NCI-H82 treated with DMSO at 0.1 percent for 48 hours (cell line): ENCODE results near the gene JPT2.
"Not testable (repeated sequence)": the region's sequence is repeated elsewhere in the genome, so short reads cannot be mapped to it uniquely, and the experiment has no call there.

Source experiments
- DNase-seq: peaks from one replicate; lab custom pipeline; 2025; ENCODE audit not compliant: unreplicated experiment; lab: John Stamatoyannopoulos, UW

Gene JPT2

DNA sequence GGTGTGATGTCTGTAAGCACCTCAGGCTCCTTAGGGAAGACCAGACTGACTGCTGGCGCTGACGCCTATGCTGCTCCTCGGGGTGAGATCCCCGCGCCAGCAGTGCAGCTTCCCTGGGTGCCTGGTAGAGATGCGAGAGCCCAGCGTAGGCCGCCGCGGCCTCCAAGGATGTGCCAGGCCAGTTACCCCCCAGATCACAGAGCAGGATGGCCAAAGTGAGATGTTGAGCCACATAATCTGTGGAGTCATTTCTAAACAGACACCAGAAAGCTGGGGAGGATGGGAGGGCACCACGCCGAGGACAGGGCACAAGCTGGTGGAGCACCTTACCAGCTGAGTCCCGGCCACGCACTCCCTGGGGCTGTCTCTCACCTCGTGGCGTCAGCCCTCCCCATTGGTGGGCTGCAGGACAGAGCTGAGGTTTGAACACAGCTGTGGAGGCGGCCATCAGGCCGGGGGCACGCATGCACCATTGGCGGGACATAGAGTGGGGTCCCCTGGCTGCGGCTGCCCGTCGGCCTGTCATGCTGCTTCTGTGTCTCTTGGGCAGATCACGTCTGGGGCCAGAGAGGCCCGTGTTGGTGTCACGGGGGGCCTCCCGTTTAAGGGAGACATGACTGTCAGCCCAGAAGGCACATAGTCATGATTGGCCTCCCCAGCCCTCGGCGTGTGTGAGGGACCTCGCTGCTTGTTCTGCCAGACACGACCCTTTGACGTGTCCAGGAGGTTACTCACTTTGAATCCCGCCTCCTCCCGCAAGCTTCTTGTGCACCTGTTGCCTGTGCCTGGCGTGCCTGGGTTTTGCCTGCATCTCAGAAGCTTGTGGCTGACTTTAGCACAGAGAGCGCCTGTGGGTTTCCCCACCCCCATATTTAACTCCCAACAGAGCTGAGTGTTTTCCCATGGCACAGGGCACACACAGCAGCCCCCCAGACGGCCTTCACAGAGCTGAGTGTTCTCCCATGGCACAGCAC lies 49.9 kb downstream of the JPT2 start:
- no peak for DNase-seq

DNA sequence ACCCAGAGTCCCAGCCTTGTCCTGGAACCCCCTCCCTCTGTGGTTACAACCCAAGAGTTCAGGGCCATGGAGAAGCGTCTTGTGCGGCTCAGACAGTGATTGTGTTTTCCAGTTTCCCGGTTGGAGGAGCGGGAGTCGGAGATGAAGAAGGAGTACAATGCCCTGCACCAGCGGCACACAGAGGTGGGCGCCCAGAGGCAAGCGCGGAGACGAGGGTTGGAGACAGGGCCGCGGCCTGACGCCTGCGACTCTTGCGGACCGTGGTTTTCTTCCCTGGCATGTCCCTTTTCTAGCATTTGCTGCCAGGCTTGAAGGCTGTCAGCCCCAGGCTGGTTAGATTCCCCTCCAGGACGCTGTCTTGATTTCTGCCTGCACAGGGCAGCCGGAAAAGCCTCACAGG lies 50.9 kb downstream of the JPT2 start:
- DNase-seq, result no peak

DNA sequence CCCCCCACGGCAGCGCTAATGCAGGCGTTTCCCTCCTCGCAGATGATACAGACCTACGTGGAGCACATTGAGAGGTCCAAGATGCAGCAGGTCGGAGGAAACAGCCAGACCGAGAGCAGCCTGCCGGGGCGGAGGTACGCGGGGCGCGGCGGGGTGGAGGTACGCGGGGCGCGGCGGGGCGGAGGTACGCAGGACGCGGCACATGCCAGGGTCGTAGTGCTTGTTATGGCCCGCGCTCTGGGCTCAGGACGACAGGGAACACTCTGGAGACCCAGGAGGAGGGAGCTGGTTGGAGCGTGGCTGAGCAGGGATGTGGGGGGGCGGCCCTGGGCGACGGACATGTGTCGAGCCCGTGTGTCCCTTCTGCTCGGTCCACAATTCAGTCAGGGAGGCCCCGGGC lies 51.4 kb downstream of the JPT2 start:
- no peak for DNase-seq

DNA sequence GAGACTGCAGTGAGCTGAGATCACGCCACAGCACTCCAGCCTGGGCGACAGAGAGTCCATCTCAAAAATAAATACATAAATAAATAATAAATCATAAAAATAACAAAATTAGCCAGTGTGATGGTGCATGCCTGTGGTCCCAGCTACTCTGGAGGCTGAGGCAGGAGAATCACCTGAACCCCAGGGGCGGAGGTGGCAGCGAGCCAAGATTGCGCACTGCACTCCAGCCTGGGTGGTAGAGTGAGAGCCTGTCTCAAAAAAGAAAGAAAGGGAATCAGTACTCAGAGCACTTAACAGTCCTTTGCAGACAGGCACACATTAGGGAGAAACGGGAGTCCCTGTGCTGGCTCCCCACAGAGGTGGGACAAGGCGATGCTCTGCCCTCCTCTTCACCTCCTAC lies 53.0 kb downstream of the JPT2 start:
- DNase-seq, result no peak

DNA sequence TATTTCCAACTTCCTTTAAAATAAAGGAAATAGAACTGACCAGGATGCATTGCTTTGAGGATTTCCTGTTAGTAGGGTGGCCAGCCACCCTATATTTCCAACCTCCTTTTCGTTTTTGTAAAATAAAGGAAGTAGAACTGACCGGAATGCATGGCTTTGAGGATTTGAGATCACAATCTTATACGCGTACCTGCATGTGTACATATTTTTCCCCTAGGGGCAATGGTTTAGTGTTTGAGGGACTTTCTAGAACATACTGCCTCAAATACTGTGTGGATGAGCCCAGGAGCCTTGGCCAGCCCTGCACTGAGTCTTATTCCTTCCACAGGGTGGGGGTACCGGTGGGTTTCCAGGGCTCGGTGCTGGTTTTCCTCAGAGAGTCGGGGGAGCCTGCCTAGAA lies 53.5 kb downstream of the JPT2 start:
- DNase-seq, result no peak

DNA sequence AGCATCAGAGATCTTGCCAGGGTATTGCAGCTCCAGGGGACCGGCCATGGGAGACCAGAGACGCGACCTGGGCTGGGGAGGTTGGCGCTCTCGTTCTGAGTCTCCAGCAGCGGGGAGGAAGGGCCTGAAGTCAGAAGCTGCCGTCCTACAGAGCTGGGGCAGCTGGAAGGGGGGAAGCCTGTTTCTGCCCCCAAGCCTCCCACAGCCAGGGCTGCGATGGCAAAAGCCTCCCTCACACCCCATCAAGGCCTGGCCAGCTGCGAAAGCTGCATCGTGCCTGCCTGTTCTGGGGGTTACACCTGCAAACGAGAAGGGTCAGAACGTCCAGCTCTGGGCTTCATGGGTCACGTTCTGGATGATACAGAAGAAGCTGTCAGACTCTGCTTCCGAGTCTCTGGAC lies 54.0 kb downstream of the JPT2 start:
- DNase-seq, result no peak

DNA sequence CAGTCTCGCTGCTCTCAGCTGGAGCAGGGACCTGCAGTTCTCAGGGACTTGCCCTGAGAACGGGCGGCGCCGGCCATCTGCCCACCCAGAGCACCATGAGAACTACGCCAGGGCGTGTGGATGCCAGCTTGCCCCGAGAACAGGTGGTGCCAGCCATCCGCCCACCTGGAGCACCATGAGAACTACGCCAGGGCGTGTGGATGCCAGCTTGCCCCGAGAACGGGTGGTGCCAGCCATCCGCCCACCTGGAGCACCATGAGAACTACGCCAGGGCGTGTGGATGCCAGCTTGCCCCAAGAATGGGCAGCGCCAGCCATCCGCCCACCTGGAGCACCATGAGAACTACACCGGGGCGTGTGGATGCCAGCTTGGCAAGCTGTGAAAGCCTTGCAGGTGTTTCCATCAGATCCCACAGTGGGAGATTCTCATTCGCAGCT lies 54.5 kb downstream of the JPT2 start:
- not testable (repeated sequence) for DNase-seq

DNA sequence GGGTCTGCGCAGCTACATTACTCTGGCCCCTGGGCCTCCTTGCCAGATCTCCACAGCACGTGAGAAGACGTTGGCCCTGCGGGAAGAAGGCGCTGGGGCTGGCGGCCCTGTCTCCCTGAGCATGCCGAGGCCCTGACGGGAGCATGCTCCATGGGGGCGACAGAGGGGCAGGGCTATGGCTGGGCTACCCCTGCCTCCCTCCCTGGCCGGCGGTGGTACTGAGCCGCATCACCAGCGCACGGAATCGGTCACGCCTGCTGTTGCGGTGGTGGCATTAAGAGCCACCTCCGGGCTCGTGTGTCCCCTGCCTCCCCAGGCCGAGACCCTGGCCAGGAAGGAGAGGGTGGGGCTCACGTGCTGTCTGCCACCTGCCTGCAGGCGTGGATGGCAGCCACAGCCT lies 56.0 kb downstream of the JPT2 start:
- no peak for DNase-seq

DNA sequence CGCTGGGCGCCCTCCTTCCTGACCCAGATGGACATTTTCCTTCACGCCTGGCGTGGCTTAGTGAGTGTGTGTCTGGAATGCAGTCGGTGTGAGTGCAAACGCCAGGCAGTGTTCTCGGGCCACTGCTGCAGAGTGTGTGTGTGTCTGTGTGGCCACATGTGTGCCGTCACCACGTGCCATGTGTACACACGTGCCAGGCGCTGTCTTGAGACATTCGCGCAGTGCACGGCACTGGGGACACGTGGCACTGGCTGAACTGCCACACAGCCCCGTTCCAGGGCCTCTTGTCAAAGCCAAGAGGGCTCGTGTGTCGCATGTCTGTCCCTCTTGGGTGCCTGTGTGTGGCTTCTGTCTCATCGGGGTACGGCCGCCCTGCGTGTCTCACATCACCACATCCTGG lies 56.7 kb downstream of the JPT2 start:
- DNase-seq, result no peak

DNA sequence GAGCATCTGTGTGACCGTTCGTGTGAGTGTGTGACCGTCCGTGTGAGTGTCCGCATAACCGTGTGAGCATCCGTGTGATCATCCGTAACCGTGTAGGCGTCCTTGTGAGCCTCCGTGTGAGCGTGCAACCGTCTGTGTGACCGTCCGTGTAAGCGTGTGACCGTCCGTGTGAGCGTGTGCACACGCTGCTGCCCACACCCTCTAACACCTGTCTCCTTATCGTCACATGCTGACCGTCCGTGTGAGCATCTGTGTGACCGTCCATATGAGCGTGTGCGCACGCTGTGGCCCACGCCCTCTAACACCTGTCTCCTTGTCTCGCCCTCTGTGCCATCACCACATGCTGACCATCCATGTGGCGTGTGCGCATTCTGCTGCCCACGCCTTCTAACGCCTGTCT lies 62.2 kb downstream of the JPT2 start:
- DNase-seq, result no peak

DNA sequence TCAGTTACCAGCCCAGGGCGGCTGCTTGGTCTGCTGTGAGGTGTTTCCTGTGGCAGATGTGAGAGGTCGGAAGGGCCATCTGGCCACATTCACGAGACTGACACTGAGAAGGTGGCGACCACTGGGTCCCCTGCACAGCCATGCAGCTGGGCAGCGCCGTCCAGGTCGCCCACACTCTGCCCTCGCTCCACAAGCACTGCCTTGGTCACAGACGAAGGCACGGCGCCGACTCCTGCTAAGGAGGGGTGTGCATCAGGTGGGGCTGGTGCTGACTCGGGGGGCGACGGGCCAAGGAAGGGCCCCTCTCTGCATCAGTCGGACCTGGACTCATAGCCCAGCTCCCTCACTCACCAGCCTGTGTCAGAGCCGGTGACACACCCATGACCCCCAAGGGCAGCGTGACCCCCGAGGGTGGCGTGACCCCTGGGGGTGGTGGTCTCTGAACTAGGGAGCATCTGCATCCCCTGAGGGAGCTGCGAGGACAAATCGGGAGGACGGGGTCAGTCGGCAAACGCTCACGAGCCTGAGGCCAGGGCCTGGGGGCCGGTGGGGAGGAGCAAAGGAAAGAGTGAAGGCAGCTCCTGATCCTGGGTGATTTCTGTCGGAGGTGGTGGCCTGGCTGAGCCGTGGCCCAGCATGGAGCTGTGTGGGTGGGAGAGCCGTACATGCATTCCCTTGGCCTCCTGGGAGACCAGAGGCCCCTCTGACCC lies 62.9 kb downstream of the JPT2 start:
- no peak for DNase-seq

DNA sequence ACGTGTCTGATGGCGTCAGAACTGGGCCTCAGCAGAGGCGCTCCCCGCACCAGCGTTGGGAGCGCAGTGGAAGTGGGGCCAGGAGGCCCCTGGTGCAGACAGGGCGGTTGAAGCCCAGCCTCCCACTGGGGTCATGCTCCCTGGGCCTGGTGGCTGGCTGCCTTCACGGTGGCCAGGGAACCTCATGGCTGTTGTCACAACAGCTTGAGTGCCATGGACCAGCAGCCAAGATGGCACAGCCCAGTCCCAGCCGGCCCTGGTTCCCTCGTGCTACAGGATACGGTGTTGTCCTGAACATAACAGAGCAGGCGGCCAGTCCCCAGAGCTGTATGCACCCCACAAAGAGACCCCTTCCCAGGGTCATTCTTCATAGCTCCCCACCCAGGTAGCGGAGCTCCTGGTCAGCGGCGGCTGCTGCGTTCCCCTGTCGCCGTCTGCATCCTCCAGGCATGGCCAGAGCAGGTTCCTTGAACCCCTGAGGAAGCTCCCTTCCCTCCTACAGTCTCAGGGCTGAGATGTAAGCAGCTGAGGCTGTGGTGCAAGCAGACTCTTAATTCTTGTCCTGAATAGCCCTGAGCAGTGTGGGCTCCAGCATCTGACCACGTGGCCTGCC lies 63.6 kb downstream of the JPT2 start:
- no peak for DNase-seq

DNA sequence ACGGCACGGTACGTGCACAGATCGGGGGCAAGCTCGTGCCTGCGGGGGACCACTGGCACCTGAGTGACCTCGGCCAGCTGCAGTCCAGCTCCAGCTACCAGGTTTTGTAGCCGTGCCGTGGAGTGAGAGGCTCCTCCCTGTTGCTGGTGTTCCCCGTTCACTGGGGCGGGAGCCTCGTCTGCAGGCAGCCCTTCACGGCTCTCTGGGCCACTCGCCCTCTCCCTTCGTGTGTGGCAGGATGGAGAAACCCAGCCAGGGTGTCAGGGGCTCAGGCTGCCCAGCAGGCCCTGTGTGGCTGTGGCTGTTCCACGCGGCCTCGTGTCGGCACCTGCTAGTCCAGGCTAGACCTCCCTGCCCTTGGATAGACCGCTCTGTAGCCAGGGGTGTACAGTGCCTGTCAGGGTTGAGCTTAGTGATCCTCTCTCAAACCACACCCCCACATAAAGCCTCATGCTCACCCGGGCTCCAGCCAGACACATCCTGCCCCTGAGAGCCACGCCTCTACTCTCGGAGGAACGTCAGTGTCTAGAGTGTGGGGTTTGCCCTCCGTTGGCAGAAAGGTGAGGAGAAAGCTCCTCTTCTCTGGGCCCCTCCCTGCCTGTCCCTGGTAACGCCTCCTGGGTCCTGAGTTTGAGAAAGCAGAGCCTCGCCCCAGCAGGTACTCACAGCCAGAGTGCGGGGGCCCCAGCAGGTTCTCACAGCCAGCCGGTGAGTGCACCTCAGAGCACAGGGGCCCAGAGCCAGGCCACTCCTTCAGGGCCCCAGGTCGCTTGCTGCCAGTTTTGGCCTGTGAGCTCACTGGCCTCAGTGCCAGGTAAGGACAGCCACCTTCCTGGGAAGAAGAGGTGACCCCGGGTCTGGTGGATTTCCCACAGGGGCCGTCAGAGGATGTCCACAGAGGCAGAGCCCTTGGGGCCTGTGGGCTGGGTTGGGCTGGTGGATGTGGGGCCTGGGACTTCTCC lies 65.6 kb downstream of the JPT2 start:
- DNase-seq, result no peak

DNA sequence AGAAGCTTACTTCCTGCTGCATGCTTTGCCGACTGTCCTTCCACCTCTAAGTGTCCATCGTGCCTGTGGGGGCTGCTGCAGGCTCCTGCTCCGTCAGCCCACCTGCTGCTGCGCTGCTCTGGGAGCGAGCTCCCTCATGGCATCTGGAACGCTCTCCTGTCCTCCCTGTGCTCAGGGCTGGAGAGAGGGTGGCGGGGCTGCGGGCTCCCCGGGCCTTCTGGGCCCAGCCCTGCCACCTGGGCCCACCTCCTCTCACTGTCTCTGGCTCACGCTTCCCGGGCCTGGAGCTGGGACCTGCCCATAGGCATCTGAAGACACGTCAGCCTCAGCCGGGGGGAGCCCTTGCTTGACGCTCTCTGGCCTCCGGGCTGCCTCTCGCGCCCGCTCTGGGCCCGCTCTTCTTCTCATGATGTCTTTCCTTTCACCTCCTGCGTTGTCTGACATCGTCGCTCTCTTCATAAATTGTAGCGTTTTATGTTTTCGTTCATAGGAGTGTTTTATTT lies 66.3 kb downstream of the JPT2 start:
- DNase-seq, result no peak

DNA sequence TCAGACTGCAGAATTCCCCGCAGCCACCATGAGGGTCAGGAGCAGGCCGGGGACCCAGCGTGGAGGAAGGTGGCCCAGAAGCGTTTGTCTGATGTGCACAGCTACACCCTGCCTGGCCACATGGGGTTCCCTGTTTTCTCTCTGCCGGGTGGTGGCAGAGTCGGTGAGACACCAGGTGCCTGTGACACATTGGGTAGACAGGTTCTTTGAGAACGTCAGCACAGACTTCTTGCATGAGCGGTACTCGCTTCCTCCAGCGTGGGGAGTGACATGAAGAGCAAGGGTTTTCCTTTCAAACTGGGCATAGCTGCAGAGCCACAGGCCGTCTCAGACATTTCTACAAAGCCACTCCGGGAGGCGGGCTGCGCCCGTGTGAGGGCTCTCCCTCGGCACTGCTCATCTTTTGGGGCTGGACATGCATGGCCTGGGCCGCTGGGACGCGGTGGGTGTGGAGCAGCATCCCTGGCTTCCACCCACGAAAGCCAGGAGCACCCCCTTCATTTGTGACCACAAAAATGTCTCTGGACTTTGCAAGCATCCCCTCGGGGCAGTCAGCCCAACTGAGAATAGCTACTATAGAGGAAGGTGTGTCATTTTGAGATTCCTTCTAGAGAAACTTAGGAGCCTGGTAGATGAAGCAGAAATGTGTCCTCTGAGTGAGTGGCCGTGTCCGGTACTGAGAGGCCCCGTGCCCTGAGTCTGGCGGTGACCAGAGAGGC lies 67.3 kb downstream of the JPT2 start:
- DNase-seq, result no peak

DNA sequence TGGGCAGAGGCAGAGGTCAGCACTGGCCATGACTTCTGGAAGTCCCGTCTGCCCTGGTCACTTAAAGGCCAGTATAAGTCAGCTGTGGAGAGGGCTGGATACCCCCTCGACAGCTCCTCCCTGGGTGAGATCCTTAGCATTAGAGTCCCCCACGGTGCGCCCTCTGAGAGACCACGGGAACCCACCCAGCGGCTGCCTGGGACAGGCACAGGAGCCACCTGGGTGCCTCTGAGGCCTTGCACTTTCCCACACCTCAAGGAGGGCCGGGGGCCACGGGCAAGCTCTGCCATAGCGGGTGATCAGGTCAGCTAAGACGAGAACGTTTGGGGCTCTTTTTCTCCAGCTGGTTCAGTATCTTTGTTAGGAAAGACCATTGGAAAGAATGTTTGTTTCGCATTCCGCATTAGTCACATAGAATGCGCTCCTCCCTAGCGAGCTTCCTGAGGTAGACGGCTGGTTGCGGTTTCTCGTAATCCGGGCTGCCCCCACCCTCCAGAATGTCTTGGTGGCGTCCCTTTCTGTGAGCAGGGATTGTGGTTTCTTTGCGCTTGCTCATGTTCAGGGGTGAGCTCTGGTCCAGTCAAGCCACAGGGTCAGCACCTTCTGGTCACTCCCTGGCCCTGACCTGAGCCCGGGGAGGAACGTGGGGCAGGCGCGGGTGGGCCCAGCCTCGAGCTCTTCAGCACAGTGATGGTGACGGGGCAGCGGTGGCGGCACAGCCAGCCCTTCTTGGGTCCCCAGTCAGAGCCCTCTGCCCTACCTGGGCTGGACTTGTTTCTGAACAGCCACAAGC lies 68.0 kb downstream of the JPT2 start:
- no peak for DNase-seq

DNA sequence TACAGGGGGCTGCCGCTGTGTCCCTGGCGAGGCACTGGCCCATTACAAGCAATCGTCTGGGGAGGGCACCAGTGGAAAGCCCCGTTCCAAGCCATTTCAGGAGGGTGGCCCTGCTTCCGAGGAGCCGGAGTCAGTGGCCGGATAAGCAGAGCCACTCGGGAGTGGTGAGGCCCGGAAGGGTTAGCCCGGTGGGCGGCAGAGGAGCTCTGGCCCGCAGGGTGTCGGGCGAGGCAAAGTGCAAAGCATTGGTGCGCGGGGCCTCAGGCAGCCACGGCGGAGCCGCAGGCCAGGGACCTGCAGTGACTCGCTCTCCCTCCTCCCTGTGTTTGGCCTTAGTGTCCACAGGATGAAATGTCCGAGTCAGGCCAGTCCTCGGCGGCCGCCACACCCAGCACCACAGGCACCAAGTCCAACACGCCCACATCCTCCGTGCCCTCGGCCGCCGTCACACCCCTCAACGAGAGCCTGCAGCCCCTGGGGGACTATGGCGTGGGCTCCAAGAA lies 68.7 kb downstream of the JPT2 start:
- no peak for DNase-seq

DNA sequence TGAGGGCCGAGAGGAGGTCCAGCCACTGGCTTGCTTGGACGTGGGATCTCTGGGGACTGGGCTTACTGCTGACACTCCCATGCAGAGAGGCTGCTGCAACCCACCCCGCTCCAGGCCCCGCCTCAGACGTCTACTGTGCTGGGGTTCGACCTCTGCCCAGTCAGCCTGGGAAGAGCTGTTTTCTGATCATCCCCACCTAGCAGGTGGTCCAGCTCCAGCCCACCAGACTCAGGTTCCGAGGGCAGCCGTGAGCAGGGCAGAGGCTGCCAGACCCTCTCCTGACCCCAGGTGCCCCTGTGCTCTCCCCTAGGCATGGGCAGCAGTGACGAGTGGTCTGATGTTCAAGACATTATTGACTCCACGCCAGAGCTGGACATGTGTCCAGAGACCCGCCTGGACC lies 69.9 kb downstream of the JPT2 start:
- DNase-seq, result no peak
